SK-N-SH treated with all-trans-retinoic acid at 6 μM for 48 hours (cell line): ENCODE data around the gene PNMA6F.

Experiments used
- CREB5 ChIP-seq: fragments of 250-450 bp; sonication (Bioruptor Pico); IDR thresholded peaks from 2 replicates; pipeline ENCODE4 v1.5.1; 2020; ENCODE audit warnings: low read depth, mild to moderate bottlenecking, moderate library complexity
- ISL1 ChIP-seq: fragments of 250-450 bp; sonication (Bioruptor Pico); IDR thresholded peaks from 2 replicates; pipeline ENCODE4 v2.1.2; 2022; ENCODE audit warnings: mild to moderate bottlenecking, moderate library complexity
- OSR1 ChIP-seq: fragments of 250-450 bp; sonication (Bioruptor Pico); IDR thresholded peaks from 2 replicates; pipeline ENCODE4 v1.8.0; 2022; ENCODE audit warnings: moderate library complexity, mild to moderate bottlenecking, inconsistent platforms
- PATZ1 ChIP-seq: fragments of 250-450 bp; sonication (Bioruptor Pico); IDR thresholded peaks from 2 replicates; pipeline ENCODE4 v1.8.0; 2020; ENCODE audit warnings: mild to moderate bottlenecking, moderate library complexity, borderline replicate concordance
- RARB ChIP-seq: fragments of 250-450 bp; sonication (Bioruptor Pico); IDR thresholded peaks from 2 replicates; pipeline ENCODE4 v1.8.0; 2021; ENCODE audit warnings: mild to moderate bottlenecking, moderate library complexity
- ZFP3 ChIP-seq: fragments of 250-450 bp; sonication (Bioruptor Pico); IDR thresholded peaks from 2 replicates; pipeline ENCODE4 v1.5.0; 2020; ENCODE audit warnings: mild to moderate bottlenecking, moderate library complexity
- ZFP30 ChIP-seq: fragments of 450-650 bp; formaldehyde crosslinking; IDR thresholded peaks from 2 replicates; pipeline ENCODE4 v1.5.0; 2022; ENCODE audit warnings: mild to moderate bottlenecking, moderate library complexity

- no peak for TF ChIP-seq PATZ1 (CRISPR knock-in tag)
- TF ChIP-seq ZFP30 (CRISPR knock-in tag): no peak
- TF ChIP-seq ZFP3: no peak
- no peak for TF ChIP-seq ISL1 (CRISPR knock-in tag)
- TF ChIP-seq CREB5 (CRISPR knock-in tag): no peak
- TF ChIP-seq RARB (CRISPR knock-in tag): no peak
- no peak for TF ChIP-seq OSR1 (CRISPR knock-in tag)
These were observed 10.7 kb downstream of the PNMA6F start for GRCh38 chrX:153310901-153311300.
